B cell (primary cell): ENCODE measurements around the gene ENO1. TPM values are rescaled to one million over a fixed set of nuclear protein-coding genes. Genes with fewer than 3 reads are reported as not detected.

ENCODE experiments used
- ATAC-seq: fragments of 200-7000 bp; cut with Tn5 transposase; one replicate; pipeline ENCODE4 v1.10.0; 2021; ENCODE audit warnings: low read depth, mild to moderate bottlenecking, moderate number of reproducible peaks, moderate library complexity
- CTCF ChIA-PET: fragments of 350-600 bp; sonication (Branson Sonifier 250); formaldehyde crosslinking; loops from one replicate; lab custom pipeline; 2021; ENCODE audit warnings: antibody characterized with exemption, inconsistent platforms; lab: Charles Lee
- POLR2A ChIA-PET: fragments of 350-600 bp; sonication (Branson Sonifier 250); formaldehyde crosslinking; loops from one replicate; lab custom pipeline; 2021; ENCODE audit warnings: antibody characterized with exemption; lab: Charles Lee
- DNase-seq: peaks from one replicate; pipeline ENCODE4 v3.0.0; 2013
- H2AFZ ChIP-seq: 2 replicates; pipeline ENCODE4 v1.6.1; 2012; ENCODE audit warnings: mild to moderate bottlenecking, low read depth, low read length; ENCODE audit not compliant: insufficient read depth, poor library complexity, severe bottlenecking
- H3K27ac ChIP-seq, 2 donors: 1 replicate in 1 of 2; 2 replicates in 1 of 2; pipeline ENCODE4 v1.5.1; 2012 to 2013; ENCODE audit warnings: low read length in 2 of 2, mild to moderate bottlenecking in 2 of 2, moderate library complexity in 1 of 2
- H3K27me3 ChIP-seq, 4 experiments: fragments of 200-600 bp in 1 of 4; sonication (generic) in 1 of 4; replicated peaks in 1 of 4; 1 replicate in 2 of 4; 2 replicates in 2 of 4; pipeline versions ENCODE4 v1.6.1 to v1.7.0; 2013 to 2016; ENCODE audit warnings: low read length in 3 of 4, mild to moderate bottlenecking in 2 of 4, mixed read lengths in 1 of 4, moderate library complexity in 1 of 4; ENCODE audit not compliant: insufficient read depth in 4 of 4, control insufficient read depth in 3 of 4; ENCODE audit errors: control extremely low read depth in 1 of 4
- H3K36me3 ChIP-seq, 2 experiments: replicated peaks in 1 of 2; 1 replicate in 1 of 2; 2 replicates in 1 of 2; pipeline versions ENCODE4 v1.6.1 to v1.7.1; 2013; ENCODE audit warnings: low read length in 1 of 2; ENCODE audit not compliant: insufficient read depth in 2 of 2, control insufficient read depth in 1 of 2; ENCODE audit errors: control extremely low read depth in 1 of 2, extremely low read depth in 1 of 2
- H3K4me1 ChIP-seq, 2 donors: fragments of 200-600 bp in 1 of 2; sonication (generic) in 1 of 2; 1 replicate in 1 of 2; 2 replicates in 1 of 2; pipeline versions ENCODE4 v1.5.1 to v1.6.1; 2013 to 2017; ENCODE audit warnings: low read length in 2 of 2; ENCODE audit not compliant: control insufficient read depth in 2 of 2, insufficient read depth in 2 of 2
- H3K4me2 ChIP-seq: replicated peaks from 2 replicates; pipeline ENCODE3; 2012; ENCODE audit warnings: mild to moderate bottlenecking, low read depth, low read length; ENCODE audit not compliant: poor library complexity, severe bottlenecking
- H3K4me3 ChIP-seq, 5 experiments: fragments of 200-600 bp in 1 of 5; sonication (generic) in 1 of 5; 1 replicate in 3 of 5; 2 replicates in 2 of 5; pipeline versions ENCODE4 v1.5.1 to v1.7.0; 2011 to 2016; ENCODE audit warnings: low read length in 4 of 5, mild to moderate bottlenecking in 4 of 5, low read depth in 2 of 5, control low read depth in 1 of 5, moderate library complexity in 1 of 5; ENCODE audit not compliant: insufficient read depth in 1 of 5; ENCODE audit errors: control extremely low read depth in 1 of 5, extremely low read depth in 1 of 5
- H3K79me2 ChIP-seq: fragments of 200-600 bp; sonication (generic); one replicate; pipeline ENCODE4 v1.6.0; 2016; ENCODE audit warnings: low read length; ENCODE audit not compliant: control insufficient read depth, insufficient read depth
- H3K9ac ChIP-seq: fragments of 200-600 bp; sonication (generic); 2 replicates; pipeline ENCODE4 v1.6.1; 2017; ENCODE audit warnings: mild to moderate bottlenecking, low read length, moderate library complexity
- H3K9me3 ChIP-seq, 3 donors: one replicate each; pipeline versions ENCODE4 v1.6.1 to v1.7.1; 2013; ENCODE audit warnings: low read length in 2 of 3; ENCODE audit not compliant: control insufficient read depth in 2 of 3, insufficient read depth in 1 of 3; ENCODE audit errors: control extremely low read depth in 1 of 3
- H4K20me1 ChIP-seq: 2 replicates; pipeline ENCODE4 v1.6.0; 2012; ENCODE audit warnings: mild to moderate bottlenecking, low read length; ENCODE audit not compliant: insufficient read depth, control insufficient read depth, poor library complexity, severe bottlenecking
- H3K27ac Mint-ChIP-seq: one replicate; pipeline ENCODE4 v1.8.0; 2021; ENCODE audit warnings: mixed read lengths
- H3K27me3 Mint-ChIP-seq: one replicate; pipeline ENCODE4 v1.8.0; 2021; ENCODE audit warnings: mixed read lengths
- H3K4me1 Mint-ChIP-seq: one replicate; pipeline ENCODE4 v1.8.0; 2021; ENCODE audit warnings: mixed read lengths
- H3K4me3 Mint-ChIP-seq: one replicate; pipeline ENCODE4 v1.8.0; 2021; ENCODE audit warnings: mixed read lengths
- H3K9me3 Mint-ChIP-seq: one replicate; pipeline ENCODE4 v1.8.0; 2022; ENCODE audit warnings: mixed read lengths; ENCODE audit not compliant: insufficient read depth
- CTCF ChIP-seq: fragments of 200-600 bp; IDR thresholded peaks from one replicate; pipeline ENCODE4 v1.8.0; 2022; ENCODE audit warnings: antibody characterized with exemption, mild to moderate bottlenecking
- EZH2 ChIP-seq: IDR thresholded peaks from 2 replicates; pipeline ENCODE4 v1.6.1; 2012; ENCODE audit warnings: borderline replicate concordance, low read depth, mild to moderate bottlenecking, moderate library complexity, low read length; ENCODE audit not compliant: insufficient read depth, poor library complexity, severe bottlenecking
- WGBS: methylation state at CpG from one replicate; pipeline ENCODE4 v1.1.5; 2013; ENCODE audit warnings: missing lambda C conversion rate; ENCODE audit not compliant: insufficient coverage; 5-methylcytosine and 5-hydroxymethylcytosine counted together
- intact Hi-C: fragments of 100-400 bp; cut with micrococcal nuclease; formaldehyde crosslinking; loops from one replicate; pipeline ENCODE4 v1.10.0; 2022
- polyA plus RNA-seq: library from polyadenylated mRNA; depleted of rRNA; stranded (reverse); fragments of >200 nt; gene quantifications from 2 replicates; pipeline ENCODE4 v1.2.3, GENCODE V29; 2012
- total RNA-seq, 2 donors: library from RNA; stranded (reverse); fragments of 120-200 nt in 1 of 2; gene quantifications; 1 replicate in 1 of 2; 2 replicates in 1 of 2; pipeline versions ENCODE4 v1.2.3 to v1.2.4, GENCODE V29; 2013 to 2022

Gene ENO1
- total and polyA plus RNA-seq, 2 donors (not counting 1 experiment from before 2014, with no cell fraction given), result 193 to 237 TPM

DNA sequence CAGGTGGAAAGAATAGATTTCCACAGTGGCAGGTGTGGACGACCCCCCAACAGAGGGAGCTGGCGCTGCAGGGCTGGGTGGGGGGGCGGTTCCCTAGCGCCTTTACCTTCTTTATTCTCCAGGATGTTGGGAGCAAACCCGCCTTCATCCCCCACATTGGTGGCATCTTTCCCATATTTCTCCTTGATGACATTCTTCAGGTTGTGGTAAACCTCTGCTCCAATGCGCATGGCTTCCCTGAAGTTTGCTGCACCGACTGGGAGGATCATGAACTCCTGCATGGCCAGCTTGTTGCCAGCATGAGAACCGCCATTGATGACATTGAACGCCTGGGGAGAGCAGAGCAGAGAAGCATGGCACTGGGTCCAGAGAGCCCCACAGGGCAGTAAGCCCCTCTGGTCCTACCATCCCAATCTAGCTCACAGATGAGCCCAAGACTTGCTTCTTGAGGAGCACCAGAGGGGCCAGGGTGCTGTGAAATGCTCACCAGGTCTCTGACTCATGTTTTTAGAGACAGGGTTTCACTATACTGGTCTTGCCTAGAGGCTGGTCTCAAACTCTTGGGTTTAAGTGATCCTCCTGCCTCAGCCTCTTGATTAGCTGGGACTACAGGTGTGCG, 12.2 kb downstream of the ENO1 start:
- TF ChIP-seq CTCF (no peak), EZH2 (no peak)
- no peaks in the 10 kb centered on the region for H3K9me3 Mint-ChIP-seq
- H3K4me3 ChIP-seq, result no peak overlapping the region
- ATAC-seq, result no peak
- POLR2A ChIA-PET, result interaction anchor here (1.4 kb wide), 1 partner anchor 12 kb away, joined by 4 read pairs; the partner anchor contains the start of gene ENO1
- no peak overlapping the region for H3K4me3 Mint-ChIP-seq
- intact Hi-C loops, result no loop called here
- H3K27me3 Mint-ChIP-seq, result no peaks in the 10 kb centered on the region
- H3K4me1 Mint-ChIP-seq, result peaks cover 4% of the 10 kb centered on the region
- no peak overlapping the region for H2AFZ ChIP-seq
- peaks cover 35% of the 10 kb centered on the region for H4K20me1 ChIP-seq
- 99% methylated on average over 8 of the region's 10 CpGs for WGBS
- H3K27ac Mint-ChIP-seq, result no peak overlapping the region
- peaks cover 7 to 99% of the 10 kb centered on the region in 2 experiments for H3K36me3 ChIP-seq
- H3K4me2 ChIP-seq, result no peak overlapping the region
- CTCF ChIA-PET, result interaction anchor here (1.5 to 13.0 kb wide), 2 partner anchors 18 to 305 kb away, joined by 6 to 119 read pairs; no protein-coding TSS in a partner anchor
- no peaks in the 10 kb centered on the region for H3K27me3 ChIP-seq
- no peak overlapping the region for H3K27ac ChIP-seq
- H3K79me2 ChIP-seq, result peaks cover 9% of the 10 kb centered on the region
- no peak overlapping the region for H3K9ac ChIP-seq
- H3K9me3 ChIP-seq, result no peaks in the 10 kb centered on the region
- H3K4me1 ChIP-seq, result no peaks in the 10 kb centered on the region
- no peak for DNase-seq

GRCh38 chr1:8864713-8865344, 13.7 kb downstream of the ENO1 start:
- intact Hi-C loops, result no loop called here
- H3K79me2 ChIP-seq, result peaks cover 9% of the 10 kb centered on the region
- TF ChIP-seq EZH2 (no peak), CTCF (no peak)
- H4K20me1 ChIP-seq, result peaks cover 22% of the 10 kb centered on the region
- H3K4me3 Mint-ChIP-seq, result no peak overlapping the region
- H3K4me2 ChIP-seq, result no peak overlapping the region
- H2AFZ ChIP-seq, result no peak overlapping the region
- H3K27ac ChIP-seq, result no peak overlapping the region
- H3K4me3 ChIP-seq, result no peak overlapping the region
- H3K4me1 Mint-ChIP-seq, result peaks cover 3% of the 10 kb centered on the region
- H3K27me3 Mint-ChIP-seq, result no peaks in the 10 kb centered on the region
- H3K27ac Mint-ChIP-seq, result no peak overlapping the region
- H3K9me3 ChIP-seq, result no peaks in the 10 kb centered on the region
- ChIA-PET POLR2A (interaction anchor here (0.6 to 1.4 kb wide), 2 partner anchors 12 to 13 kb away, joined by 3 to 4 read pairs; partner anchors contain the start of gene ENO1), CTCF (interaction anchor here (0.9 to 13.0 kb wide), 3 partner anchors 13 to 22 kb away, joined by 3 to 119 read pairs (median 4); no protein-coding TSS in a partner anchor)
- H3K9ac ChIP-seq, result no peak overlapping the region
- no peaks in the 10 kb centered on the region for H3K4me1 ChIP-seq
- WGBS, result 88% methylated on average over 6 of the region's 6 CpGs
- DNase-seq (no peak), ATAC-seq (no peak)
- H3K9me3 Mint-ChIP-seq, result no peaks in the 10 kb centered on the region
- H3K27me3 ChIP-seq, result no peaks in the 10 kb centered on the region
- peaks cover 7 to 98% of the 10 kb centered on the region in 2 experiments for H3K36me3 ChIP-seq
